A549 treated with GW870086 at 1 μM for 4 hours (cell line): Measurements from ENCODE around the gene AGA. TPM values are rescaled to one million over a fixed set of nuclear protein-coding genes. Genes with fewer than 3 reads are reported as not detected.

Source experiments
- total RNA-seq: library from RNA; stranded (reverse); fragments of 200-300 nt; extraction: Qiagen RNA extraction; gene quantifications from 5 replicates; pipeline ENCODE4 v1.2.3, GENCODE V29; 2022; ENCODE audit warnings: low read depth

The AGA gene
- total RNA-seq = 17.2 to 25.2 TPM (median 18.0 TPM) in 5 replicates

DNA sequence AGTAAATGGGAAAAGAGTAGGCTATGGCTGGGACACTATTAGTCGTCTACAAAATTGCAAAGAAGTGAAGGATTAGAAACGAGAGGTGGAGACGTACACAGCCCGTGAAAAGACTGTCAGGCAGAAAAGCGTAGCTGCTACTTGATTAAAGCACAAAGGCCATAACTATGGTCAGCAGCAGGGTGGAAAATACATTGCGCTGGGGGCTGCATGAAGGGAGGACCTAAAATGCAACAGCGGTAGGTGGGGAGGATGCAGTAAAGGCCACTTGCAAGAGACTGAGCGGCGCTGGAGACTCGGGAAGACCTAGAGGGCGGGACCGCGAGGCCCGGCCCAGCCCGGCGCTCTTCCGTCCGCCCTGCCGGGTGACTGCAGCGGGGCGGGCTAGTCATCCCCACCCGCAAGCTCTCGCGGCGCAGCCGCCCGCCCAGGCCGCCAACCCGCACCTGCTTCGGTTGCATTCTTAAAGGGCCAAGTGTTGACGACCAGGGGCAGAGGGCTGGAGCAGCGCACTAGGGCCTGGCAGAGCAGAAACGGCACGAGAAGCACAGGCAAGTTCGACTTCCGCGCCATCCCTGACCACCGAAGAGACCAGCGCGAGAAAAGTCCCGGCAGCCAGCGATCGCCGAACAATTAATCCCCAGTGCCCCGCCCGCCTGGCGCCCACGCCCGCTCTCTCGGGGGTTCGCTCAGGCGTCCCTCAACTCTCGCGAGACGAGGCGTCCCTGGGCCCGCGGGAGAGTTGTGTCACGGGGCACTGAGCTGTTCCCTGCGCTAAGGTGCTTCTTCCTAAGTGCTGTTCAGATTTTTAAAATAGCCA is at the start of gene AGA:
Gene AGA (minus strand): TSS at position 635 of the 820 bp plus-strand sequence. CDS start 62 bp downstream, at position 573.

Other genes starting within 250 kb of the AGA start
- 8.7 to 11.2 TPM (median 9.6 TPM) in 5 replicates for gene NEIL3, start 132.6 kb downstream of the AGA start, total RNA-seq